Panc1 (cell line): ENCODE measurements around the gene NT5C1B. TPM values are rescaled to one million over a fixed set of nuclear protein-coding genes. Genes with fewer than 3 reads are reported as not detected.

Source experiments
- ATAC-seq: fragments of 200-7000 bp; cut with Tn5 transposase; 2 replicates; pipeline ENCODE4 v1.9.1; 2020; ENCODE audit warnings: mild to moderate bottlenecking, moderate library complexity
- BruUV-seq: library from RNA; stranded (reverse); fragments of 400-500 nt; replicated peaks from 2 replicates; lab custom pipeline; 2021; lab: Mats Ljungman, UMichigan
- CTCF ChIA-PET: fragments of 300-600 bp; sonication (Branson Sonifier 250); formaldehyde crosslinking; loops from one replicate; lab custom pipeline; 2022; ENCODE audit warnings: antibody characterized with exemption; lab: Charles Lee
- POLR2A ChIA-PET: fragments of 300-600 bp; sonication (Branson Sonifier 250); formaldehyde crosslinking; loops from one replicate; lab custom pipeline; 2022; ENCODE audit warnings: antibody characterized with exemption; lab: Charles Lee
- DNase-seq: peaks from one replicate; pipeline ENCODE4 v3.0.0-alpha.2; 2010; ENCODE audit warnings: low read depth, low spot score
- H3K27ac ChIP-seq: 2 replicates; pipeline ENCODE4 v1.5.1; 2011; ENCODE audit warnings: mild to moderate bottlenecking, low read length, inconsistent platforms
- H3K27me3 ChIP-seq: fragments of 200-500 bp; sonication (Bioruptor generic); 2 replicates; pipeline ENCODE4 v1.6.0; 2014; ENCODE audit warnings: low read length, inconsistent platforms; ENCODE audit not compliant: control insufficient read depth, insufficient read depth
- H3K36me3 ChIP-seq: fragments of 200-500 bp; sonication (Bioruptor generic); 2 replicates; pipeline ENCODE4 v1.5.1; 2014; ENCODE audit warnings: inconsistent platforms, mild to moderate bottlenecking, low read length, moderate library complexity; ENCODE audit not compliant: control insufficient read depth, insufficient read depth
- H3K4me1 ChIP-seq: 2 replicates; pipeline ENCODE4 v1.5.1; 2011; ENCODE audit warnings: inconsistent platforms, mild to moderate bottlenecking, low read length, moderate library complexity; ENCODE audit not compliant: control insufficient read depth, insufficient read depth
- H3K4me3 ChIP-seq, 2 experiments: 2 replicates each; pipeline ENCODE4 v1.5.1; 2011 to 2012; ENCODE audit warnings: low read depth in 2 of 2, low read length in 2 of 2, mild to moderate bottlenecking in 2 of 2, inconsistent platforms in 1 of 2, moderate library complexity in 1 of 2
- H3K9me3 ChIP-seq: fragments of 200-500 bp; sonication (Bioruptor generic); 2 replicates; pipeline ENCODE4 v1.5.1; 2014; ENCODE audit warnings: low read depth, mild to moderate bottlenecking, inconsistent platforms, low read length, moderate library complexity; ENCODE audit not compliant: control insufficient read depth, insufficient read depth
- CTCF ChIP-seq: fragments of 450-650 bp; IDR thresholded peaks from 2 replicates; pipeline ENCODE4 v1.5.1; 2017; ENCODE audit warnings: mild to moderate bottlenecking
- POLR2AphosphoS5 ChIP-seq: IDR thresholded peaks from 2 replicates; pipeline ENCODE4 v1.6.1; 2012; ENCODE audit warnings: mild to moderate bottlenecking, low read depth, low read length, moderate library complexity
- REST ChIP-seq, 2 experiments: IDR thresholded peaks; 2 replicates each; pipeline ENCODE4 v1.6.1; 2011 to 2012; ENCODE audit warnings: low read depth in 2 of 2, control low read depth in 1 of 2, low read length in 1 of 2, mild to moderate bottlenecking in 1 of 2, moderate library complexity in 1 of 2; ENCODE audit not compliant: insufficient read depth in 1 of 2
- SIN3A ChIP-seq: IDR thresholded peaks from 2 replicates; pipeline ENCODE4 v1.6.1; 2012; ENCODE audit warnings: low read depth, mild to moderate bottlenecking, low read length, moderate library complexity, borderline replicate concordance; ENCODE audit not compliant: insufficient read depth
- TCF7L2 ChIP-seq: IDR thresholded peaks from 2 replicates; pipeline ENCODE4 v1.6.1; 2011; ENCODE audit warnings: mild to moderate bottlenecking, low read depth, low read length, inconsistent platforms
- in situ Hi-C: cut with HindIII; loops from 2 replicates; pipeline ENCODE4 v1.10.0; 2016; ENCODE audit warnings: low sequenced_read_pairs, low pct_unique_long_range_greater_than_20kb
- intact Hi-C: fragments of 100-400 bp; cut with micrococcal nuclease; formaldehyde crosslinking; loops from one replicate; pipeline ENCODE4 v1.10.0; 2022; ENCODE audit not compliant: unreplicated experiment
- total RNA-seq: library from RNA; stranded (reverse); gene quantifications from one replicate; pipeline ENCODE4 v1.2.1, GENCODE V29; 2021; ENCODE audit not compliant: unreplicated experiment

Gene NT5C1B
- total RNA-seq, 1 experiment from 2014 or later, result not detected

- no TSS peak for BruUV-seq
- no peak overlapping the region for H3K4me3 ChIP-seq
- intact Hi-C loops, result no loop called here
- H3K4me1 ChIP-seq, result no peaks in the 10 kb centered on the region
- DNase-seq, result no peak
- H3K36me3 ChIP-seq, result no peaks in the 10 kb centered on the region
- CTCF ChIA-PET, result no interaction called here
- H3K9me3 ChIP-seq, result no peaks in the 10 kb centered on the region
- ATAC-seq, result no peak
- in situ Hi-C loops, result no loop called here
- no peaks in the 10 kb centered on the region for H3K27me3 ChIP-seq
- POLR2A ChIA-PET, result no interaction called here
- no peak overlapping the region for H3K27ac ChIP-seq
- TF ChIP-seq REST (IDR thresholded peaks at IDR 0.05; ENCODE audit: insufficient read depth in 1 of 2, low read depth in 2 of 2, low read length in 1 of 2) (no peak), POLR2AphosphoS5 (no peak), TCF7L2 (no peak), SIN3A (no peak), CTCF (no peak)
Measured at GRCh38 chr2:18588049-18588448, 1.3 kb downstream of the NT5C1B start.

- no peak for ATAC-seq
- POLR2A ChIA-PET, result no interaction called here
- in situ Hi-C loops, result no loop called here
Measured at GRCh38 chr2:18585526-18585925, 3.8 kb downstream of the NT5C1B start.

More at GRCh38 chr2:18585526-18585925, 3.8 kb downstream of the NT5C1B start:
- no peak for DNase-seq
- CTCF ChIA-PET, result no interaction called here
- BruUV-seq, result no TSS peak
- TF ChIP-seq CTCF (no peak), POLR2AphosphoS5 (no peak), REST (IDR thresholded peaks at IDR 0.05; ENCODE audit: insufficient read depth in 1 of 2, low read depth in 2 of 2, low read length in 1 of 2) (no peak), SIN3A (no peak), TCF7L2 (no peak)
- no peaks in the 10 kb centered on the region for H3K9me3 ChIP-seq
- H3K27me3 ChIP-seq, result no peaks in the 10 kb centered on the region
- no peaks in the 10 kb centered on the region for H3K36me3 ChIP-seq
- intact Hi-C loops, result no loop called here
- no peak overlapping the region for H3K27ac ChIP-seq
- H3K4me3 ChIP-seq, result no peak overlapping the region
- no peaks in the 10 kb centered on the region for H3K4me1 ChIP-seq
